Measurements from ENCODE around the gene CHCHD2. TPM values are rescaled to one million over a fixed set of nuclear protein-coding genes. Genes with fewer than 3 reads are reported as not detected.
"Not testable (repeated sequence)": the region's sequence is repeated elsewhere in the genome, so short reads cannot be mapped to it uniquely, and the experiment has no call there.

Gene CHCHD2, protein sequence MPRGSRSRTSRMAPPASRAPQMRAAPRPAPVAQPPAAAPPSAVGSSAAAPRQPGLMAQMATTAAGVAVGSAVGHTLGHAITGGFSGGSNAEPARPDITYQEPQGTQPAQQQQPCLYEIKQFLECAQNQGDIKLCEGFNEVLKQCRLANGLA
- 616 and 682 TPM in 2 replicates for total RNA-seq
- polyA plus RNA-seq (2012): 575 TPM

DNA sequence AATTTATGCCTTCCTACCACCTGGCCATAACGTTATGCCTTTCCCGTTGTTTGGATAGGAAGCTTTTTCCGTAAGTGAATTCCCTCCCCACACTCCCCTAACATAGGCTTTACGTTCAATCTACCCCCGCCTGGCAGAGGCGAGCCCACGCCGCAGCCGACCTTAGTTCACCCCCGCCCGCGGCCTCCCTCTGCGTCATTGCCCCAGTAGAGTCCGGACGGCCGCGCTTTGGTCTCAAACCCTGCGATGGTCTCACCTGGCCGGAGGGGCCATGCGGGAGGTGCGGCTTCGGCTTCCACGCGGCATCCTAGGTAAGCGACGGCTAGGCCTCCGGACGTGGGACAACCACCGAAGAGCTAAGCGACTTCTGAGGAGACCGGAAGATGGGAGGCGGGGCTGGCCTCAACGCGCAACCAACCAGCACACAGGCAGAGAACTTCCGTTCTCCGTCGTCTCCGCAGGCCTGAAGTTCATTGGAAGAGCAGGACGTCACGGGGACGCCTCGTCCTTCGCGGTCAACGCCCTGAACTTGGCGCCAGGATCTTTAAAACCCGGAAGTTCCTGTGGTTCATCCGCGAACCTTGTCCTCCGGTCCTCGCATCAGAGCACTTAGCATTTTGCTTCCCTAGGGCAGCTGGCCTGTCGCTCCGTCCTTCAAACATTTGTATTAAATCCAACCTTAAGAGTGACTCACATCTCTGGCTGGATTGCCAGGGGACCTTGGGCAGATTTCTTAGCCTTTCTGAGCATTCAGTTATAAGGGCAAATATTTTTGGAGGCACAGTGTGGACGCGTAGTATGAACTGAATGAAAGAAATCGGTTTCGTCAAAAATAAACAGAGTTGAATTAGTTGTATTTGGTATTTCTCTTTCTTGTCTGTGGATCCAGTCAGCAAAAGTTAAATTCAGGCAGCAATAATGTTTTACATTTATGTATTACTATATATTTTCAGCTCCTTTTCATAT is at the start of gene CHCHD2:
TSS of gene CHCHD2 (minus strand) at position 369 of the 966 bp plus-strand sequence. CDS start at position 306, 63 bp downstream.
- peak; percentile 100 for DNase-seq (ENCODE audit: low read depth)

DNA sequence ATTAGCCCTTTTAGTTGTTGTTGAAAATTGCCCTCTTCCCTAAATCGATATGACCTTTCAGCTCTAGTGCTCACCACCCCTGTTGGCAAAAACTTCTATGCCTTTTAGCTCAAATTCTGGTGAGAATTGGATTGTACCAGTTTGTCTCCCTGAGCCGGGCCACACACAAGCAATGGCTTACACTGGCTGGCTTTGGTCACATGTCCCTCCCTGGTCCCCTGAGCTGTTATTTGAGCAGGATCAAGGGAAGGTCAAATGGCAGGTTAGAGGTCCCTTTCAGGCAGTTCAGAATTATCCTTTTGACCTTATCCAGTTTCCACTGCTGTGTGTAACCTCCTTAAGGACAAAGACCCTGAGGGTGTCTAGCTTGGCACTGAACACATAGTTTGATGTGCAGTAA is 24.8 kb upstream of the CHCHD2 start:
- DNase-seq (ENCODE audit: low read depth): not testable (repeated sequence)

- peak; percentile 43 for DNase-seq (ENCODE audit: low read depth)
Observed at GRCh38 chr7:56127241-56127975, 21.1 kb upstream of the CHCHD2 start.

- no peak for DNase-seq (ENCODE audit: low read depth)
Observed at GRCh38 chr7:56125831-56126230, 19.6 kb upstream of the CHCHD2 start.

- DNase-seq (ENCODE audit: low read depth): no peak
Observed at GRCh38 chr7:56124981-56125380, 18.7 kb upstream of the CHCHD2 start.

GRCh38 chr7:56121440-56121839 is 15.2 kb upstream of the CHCHD2 start:
- no peak for DNase-seq (ENCODE audit: low read depth)

GRCh38 chr7:56115852-56116538 is 9.7 kb upstream of the CHCHD2 start, which contains the start of gene NUPR2:
TSS of gene NUPR2 (minus strand) at chr7:56116417. CDS start at chr7:56116314, 103 bp downstream.
- no peak for DNase-seq (ENCODE audit: low read depth)

- not testable (repeated sequence) for DNase-seq (ENCODE audit: low read depth)
Observed at GRCh38 chr7:56112244-56112643, 6.0 kb upstream of the CHCHD2 start.

GRCh38 chr7:56110611-56111010 is 4.3 kb upstream of the CHCHD2 start:
- no peak for DNase-seq (ENCODE audit: low read depth)

- DNase-seq (ENCODE audit: low read depth): no peak
Observed at GRCh38 chr7:56107954-56108258, 1.6 kb upstream of the CHCHD2 start.

DNA sequence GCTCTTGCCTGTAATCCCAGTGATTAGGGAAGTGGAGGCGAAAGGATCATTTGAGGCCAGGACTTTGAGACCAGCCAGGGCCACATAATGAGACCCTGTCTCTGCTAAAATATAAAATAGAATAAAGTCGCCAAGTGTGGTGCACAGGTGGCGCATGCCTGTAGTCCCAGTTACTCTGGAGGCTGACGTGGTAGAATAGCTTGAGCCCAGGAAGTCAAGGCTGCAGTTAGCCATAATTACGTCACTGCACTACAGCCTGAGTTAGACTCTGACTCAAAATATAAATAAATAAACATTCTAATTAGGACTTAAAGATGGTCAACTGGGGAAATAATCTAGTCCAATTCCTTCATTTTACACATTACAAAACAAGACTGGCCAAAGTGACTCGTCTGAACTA is 768 bp downstream of the CHCHD2 start:
- DNase-seq (ENCODE audit: low read depth): peak; percentile 64

DNA sequence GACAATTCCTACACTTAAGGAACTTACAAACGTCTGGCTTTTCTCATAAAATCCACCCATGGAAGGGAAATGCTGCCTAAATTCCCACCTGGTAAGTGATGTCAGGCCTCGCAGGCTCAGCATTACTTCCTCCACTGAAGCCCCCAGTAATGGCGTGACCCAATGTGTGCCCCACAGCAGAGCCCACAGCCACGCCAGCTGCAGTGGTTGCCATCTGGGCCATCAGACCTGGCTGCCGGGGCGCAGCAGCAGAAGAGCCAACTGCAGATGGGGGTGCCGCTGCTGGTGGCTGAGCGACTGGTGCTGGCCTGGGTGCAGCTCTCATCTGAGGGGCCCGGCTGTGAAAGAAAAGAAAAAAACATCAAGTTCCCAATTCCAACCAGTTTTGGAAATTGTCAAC is 2.1 kb downstream of the CHCHD2 start:
- DNase-seq (ENCODE audit: low read depth): not testable (repeated sequence)

- DNase-seq (ENCODE audit: low read depth): no peak
Observed at GRCh38 chr7:56099653-56100052, 6.6 kb downstream of the CHCHD2 start.

- not testable (repeated sequence) for DNase-seq (ENCODE audit: low read depth)
Observed at GRCh38 chr7:56098187-56099008, 7.9 kb downstream of the CHCHD2 start.

DNA sequence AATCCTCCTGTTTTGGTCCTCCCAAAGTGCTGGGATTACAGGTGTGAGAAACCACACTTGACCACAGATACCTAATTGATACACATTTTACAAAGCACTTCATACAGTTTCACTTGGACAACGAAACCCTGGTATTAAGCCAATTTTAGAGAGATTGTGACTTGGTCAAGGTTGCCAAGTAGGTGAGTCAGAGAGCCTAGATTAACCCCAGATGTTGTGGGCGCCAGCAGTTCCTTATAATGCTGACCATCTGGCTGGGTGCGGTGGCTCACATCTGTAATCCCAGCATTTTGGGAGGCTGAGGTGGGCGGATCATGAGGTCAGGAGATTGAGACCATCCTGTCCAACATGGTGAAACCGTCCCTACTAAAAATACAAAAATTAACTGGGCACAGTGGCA is 8.6 kb downstream of the CHCHD2 start:
- peak; percentile 66 for DNase-seq (ENCODE audit: low read depth)

- peak; percentile 98 for DNase-seq (ENCODE audit: low read depth)
Observed at GRCh38 chr7:56092789-56093531, 13.3 kb downstream of the CHCHD2 start, which contains the start of gene PHKG1. TSS of gene PHKG1 (minus strand) at chr7:56092952. CDS start at chr7:56088941, 4,011 bp downstream.

DNA sequence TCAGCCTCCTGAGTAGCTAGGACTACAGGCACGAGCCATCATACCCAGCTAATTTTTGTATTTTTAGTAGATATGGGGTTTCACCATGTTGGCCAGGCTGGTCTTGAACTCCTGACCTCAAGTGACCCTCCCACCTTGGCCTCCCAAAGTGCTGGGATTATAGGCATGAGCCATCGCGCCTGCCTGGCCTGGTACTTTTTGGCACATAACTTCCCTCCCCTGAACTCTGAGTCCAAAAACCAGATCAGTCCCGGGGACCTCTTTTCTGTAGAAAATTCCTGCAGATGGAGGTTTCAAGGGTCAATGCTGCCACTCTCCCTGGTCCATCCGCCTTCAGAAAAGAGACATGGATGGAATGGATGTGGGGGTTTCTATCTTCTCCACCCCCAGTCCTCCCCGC is 13.9 kb downstream of the CHCHD2 start:
- DNase-seq (ENCODE audit: low read depth): not testable (repeated sequence)

DNA sequence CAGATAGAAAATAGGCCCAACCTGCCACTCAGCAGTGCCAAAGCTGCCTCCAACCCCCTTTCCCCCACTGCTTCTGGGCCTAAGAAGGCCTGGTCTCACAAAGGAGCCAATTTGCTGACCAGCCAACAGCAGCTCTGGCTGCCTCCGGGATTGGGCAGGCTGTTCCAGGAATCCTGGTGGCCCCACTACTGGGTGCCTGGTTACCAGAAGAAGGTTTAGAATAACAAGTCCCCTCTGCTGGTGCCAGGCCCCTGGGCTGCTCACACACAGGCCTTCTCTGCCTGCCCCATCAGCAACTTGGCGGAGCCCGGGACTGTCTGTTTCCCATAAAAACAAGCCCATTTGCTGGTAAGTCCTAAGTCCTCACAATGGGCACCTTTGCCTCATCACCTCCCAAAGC is 14.7 kb downstream of the CHCHD2 start:
- peak; percentile 82 for DNase-seq (ENCODE audit: low read depth)

DNA sequence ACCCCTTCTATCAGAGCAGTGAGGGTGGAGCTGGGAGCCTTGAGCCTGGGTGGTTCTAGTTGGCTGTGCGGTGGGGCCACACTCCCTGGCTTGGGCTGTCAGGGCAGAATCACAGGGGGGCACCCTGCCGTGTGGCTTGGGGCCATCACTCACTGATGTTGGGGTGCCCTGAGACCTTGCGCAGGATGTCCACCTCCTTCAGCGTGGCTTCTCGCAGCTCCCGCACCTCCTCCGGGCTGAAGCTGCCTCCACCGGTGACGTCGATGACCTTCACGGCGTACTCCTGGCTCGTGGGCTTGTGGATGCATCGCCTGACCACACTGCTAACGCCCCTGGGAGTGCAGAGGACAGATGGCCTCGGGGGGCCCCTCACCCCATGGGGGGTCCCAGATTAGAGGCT is 18.8 kb downstream of the CHCHD2 start:
- no peak for DNase-seq (ENCODE audit: low read depth)

Measured in myocyte (in vitro differentiated cells).